GM21390 (cell line): ENCODE results near the gene HHIPL2.

Experiments
- ATAC-seq: cut with Tn5 transposase; IDR thresholded peaks from one replicate; pipeline ENCODE4 v1.9.1; 2021; ENCODE audit not compliant: unreplicated experiment

The HHIPL2 gene

DNA sequence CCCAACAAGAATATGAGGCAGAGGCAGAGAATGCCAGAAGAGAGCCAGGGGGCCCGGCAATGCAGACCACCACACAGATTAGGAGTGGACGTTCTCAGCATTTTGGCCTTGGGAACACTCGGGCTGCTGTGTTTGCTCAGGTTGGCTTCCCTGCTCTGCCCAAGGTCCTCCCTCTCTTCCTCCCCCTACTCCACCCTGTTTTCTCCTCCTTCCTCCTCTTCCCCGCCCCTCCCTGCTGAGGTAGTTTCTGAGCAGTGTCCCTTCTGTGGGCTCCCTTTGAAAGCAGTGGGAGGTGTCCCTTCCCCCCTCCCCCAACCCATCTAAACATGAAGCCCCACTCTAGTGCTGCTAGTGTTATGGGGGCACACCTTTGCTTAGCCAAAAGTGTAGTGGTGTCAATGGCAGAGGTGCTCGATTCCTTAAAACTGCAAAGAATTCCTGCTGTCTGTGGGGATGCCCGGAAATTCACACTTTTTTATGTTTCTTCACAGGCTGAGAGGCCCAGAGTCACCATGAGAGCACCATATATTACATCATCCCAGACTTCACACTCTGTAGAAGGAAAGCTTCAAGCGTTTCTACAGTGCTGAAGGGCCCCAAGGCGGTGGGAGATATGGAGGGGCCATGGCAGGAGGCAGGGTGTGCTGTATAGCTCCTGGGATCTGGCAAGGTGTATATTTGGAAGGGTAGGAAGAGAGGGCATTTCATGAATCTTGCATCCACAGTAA, at the start of gene HHIPL2:
HHIPL2 (minus strand) TSS at position 161 of the 728 bp plus-strand sequence; CDS start at position 101, 60 bp downstream.
- no peak for ATAC-seq

DNA sequence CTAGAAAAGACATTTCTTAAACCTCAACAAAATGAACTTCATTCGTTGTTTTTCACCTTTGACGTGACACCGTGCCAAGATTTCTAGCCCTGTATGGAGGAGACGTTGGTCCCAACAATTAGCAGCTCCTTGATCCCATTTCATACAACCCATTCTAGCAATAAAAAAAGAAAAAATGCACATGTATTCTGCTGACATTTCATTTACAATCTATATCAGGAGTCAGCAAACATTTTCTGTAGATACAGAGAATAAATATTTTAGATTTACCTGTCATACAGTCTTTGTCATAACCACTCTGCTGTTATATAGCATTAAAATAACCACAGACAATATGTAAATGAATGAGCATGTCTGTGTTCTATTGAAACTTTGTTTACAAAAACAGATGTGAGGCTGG, 48.8 kb upstream of the HHIPL2 start:
- no peak for ATAC-seq

DNA sequence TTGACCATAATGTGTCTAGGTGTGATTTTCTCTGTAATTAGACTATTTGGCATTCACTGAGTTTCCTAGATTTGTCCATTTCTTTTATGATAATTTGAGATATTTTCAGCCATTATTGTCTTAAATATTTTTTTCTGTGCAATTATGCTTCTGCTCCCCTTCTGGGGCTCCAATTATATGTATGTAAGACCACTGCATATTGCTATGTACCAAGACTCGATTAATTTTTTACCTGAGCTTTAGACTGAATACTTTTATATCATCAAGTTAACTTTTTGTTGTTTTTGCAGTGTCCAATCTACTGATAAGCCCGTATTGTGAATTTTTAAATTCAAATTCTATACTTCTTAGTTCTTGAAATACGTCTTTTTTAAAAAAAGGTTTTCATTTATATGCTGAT, 46.9 kb upstream of the HHIPL2 start:
- no peak for ATAC-seq

DNA sequence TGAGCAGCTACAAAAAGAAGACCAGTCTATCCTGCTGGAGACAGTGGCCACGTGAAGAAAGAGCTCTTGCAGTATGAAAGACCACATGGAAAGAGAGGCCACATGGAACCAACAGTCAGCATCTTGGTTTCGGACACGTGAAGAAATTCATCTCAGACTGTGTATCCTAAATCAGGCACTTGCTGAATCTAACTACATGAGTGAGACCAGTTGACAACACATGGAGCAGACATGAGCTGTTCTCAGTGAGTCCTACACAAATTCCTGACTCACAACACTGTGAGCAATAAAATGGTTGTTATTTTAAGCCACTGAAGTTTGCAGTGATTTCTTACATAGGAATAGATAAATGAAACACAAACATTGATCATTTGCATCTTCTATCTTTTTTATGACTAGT, 44.3 kb upstream of the HHIPL2 start:
- no peak for ATAC-seq

DNA sequence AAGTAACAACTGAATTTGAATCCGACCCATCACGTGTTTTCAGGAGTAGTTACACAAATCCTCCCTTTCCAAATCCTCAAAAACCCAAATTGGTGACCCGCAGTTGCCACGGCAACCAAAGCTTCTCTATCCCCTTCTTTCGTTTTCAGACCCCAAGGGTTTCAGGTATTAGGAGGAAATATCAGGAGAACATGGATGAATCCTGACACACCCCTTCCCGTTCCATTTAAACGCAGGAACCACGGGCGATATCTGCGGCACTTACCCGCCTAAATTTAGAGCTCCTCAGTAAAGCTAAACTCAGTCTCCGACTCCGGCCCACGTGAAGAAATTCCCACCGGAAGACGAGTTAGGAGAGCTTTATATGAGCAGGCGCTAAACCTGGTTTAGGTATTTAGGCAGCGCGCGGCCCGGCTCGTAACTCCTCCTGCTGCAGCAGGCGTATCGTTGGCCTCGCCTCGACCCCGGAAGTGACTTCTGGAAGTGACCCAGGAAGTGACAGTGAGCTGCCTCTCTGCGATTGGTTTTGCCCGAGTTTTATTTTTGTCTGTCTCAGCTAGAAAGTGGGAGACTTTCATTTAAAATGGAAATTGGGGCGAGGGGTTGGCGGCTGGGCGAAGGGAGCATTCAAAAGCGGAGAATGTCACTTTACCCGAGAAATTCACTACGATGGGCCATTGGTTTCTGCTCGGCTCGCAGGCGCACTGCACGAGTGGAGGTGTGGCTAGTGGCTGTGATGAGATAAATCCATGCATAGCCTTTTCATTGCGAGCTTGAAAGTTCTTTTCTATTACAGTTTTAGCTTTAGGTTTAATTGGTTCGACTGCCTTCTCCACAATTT, 41.8 kb upstream of the HHIPL2 start, which contains the start of gene TAF1A:
TAF1A (minus strand) TSS at position 472 of the 841 bp plus-strand sequence.
- ATAC-seq = peak; percentile 99

DNA sequence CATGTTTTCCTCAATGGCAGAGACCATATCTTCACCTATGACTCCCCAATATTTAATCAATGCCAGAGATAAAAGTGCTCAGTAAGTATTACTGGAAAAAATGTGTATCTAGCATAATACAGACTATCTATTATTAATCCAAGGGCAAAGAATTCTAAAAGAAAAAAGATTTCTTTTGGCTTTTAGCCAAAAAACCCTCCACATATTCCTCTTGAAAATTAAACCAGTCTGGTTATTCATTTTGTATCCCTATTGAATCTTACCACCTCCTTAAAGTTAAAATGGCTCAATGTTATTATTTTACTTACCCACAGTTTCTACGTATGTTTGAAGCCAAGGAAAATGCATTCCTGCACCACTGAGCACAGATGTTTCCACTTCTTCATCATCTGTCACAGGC, 40.2 kb upstream of the HHIPL2 start:
- no peak for ATAC-seq

DNA sequence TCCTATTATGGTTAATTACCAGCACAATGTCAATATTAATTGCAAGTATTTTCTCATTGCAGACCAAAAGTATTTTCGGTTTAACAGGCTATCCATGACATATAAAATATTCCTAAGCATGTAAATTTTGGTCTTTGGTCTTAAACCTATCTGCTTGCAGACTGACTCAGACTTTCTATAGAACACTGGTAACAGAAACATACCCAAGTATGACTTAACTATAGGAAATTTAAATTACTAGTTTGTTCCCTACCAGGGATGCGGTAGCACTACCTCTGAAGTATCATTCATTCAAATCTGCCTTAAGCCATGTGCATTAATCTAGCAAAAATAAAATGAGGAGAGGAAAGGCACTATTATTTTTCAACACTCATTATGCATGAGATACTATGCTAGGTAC, 38.9 kb upstream of the HHIPL2 start:
- no peak for ATAC-seq

DNA sequence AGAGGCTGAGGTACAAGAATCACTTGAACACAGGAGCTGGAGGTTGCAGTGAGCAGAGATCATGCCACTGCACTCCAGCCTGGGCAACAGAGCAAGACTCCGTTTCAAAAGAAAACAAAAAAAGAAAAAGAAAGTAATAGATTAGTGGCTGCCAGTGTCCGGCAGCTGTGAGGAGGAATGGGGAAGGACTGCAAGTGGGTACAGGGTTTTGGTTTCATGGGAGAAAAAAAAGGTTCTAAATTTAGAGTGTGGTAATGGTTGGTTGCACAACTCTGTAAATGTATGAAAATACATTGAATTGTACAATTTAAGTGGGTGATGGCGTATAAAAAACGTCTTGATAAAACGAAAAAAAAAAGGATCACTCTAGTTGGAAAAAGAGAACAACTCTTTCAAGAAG, 35.2 kb upstream of the HHIPL2 start:
- ATAC-seq = peak; percentile 82

DNA sequence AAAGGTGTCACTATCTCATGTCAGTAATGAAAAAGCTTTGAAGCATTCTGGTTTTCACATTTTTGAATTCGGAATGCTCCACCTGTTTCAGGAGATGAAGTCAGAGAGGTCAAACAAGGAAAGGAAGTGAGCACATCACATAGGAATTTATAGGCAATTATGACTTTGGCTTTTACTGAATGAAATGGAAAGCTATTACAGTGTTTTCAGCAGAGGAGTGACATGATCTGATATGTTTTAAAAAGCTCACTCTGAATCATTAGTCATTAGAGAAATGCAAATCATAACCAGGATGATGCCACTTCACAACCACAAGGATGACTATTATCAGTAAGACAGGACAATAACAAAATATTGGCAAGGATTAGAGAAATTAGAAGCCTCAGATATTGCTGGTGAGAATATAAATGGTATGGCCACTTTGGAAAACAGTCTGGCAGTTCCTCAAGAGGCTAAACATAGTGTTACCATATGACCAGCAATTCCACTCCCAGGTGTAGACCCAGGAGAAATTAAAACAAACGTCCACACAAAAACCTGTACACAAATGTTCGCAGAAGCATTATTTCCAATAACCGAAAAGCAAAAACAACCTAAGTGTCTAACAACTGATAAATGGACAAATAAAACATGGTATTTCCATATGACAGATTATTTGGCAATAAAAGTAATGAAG, 34.3 kb upstream of the HHIPL2 start:
- ATAC-seq = peak; percentile 53

DNA sequence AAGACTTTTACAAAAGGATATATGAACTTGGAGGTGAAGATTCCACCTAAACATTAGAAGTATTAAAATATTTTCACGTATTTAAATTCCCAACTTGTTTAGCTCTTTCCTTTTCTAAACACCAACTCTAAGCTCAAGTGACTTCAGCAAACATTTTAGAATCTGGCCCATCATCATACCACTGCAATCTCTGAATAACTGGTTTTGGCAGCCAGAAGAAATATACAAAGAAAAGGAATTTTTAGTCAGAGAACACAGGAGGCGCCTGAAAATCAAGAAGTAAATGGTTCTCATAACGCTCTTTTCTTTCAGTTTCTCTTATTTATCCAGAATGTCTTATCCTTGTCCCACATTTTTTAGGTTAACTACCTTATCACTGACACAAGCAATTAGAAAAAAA, 31.4 kb upstream of the HHIPL2 start:
- ATAC-seq = no peak

DNA sequence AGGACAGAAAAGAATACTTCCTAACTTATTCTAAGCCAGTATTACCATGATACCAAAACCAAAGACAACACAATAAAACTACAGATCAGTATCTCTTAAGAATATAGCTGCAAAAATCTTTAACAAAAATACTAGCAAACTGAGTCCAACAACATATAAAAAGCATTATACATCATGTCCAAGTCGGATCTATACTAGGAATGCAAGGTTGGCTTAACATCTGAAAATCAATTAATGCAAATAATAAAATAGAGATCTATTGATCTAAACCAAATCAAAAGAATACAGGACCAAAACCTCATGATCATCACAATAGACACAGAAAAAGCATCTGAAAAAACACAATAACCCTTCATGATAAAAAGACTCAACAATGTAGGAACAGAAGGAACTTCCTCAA, 22.9 kb upstream of the HHIPL2 start:
- ATAC-seq = no peak

DNA sequence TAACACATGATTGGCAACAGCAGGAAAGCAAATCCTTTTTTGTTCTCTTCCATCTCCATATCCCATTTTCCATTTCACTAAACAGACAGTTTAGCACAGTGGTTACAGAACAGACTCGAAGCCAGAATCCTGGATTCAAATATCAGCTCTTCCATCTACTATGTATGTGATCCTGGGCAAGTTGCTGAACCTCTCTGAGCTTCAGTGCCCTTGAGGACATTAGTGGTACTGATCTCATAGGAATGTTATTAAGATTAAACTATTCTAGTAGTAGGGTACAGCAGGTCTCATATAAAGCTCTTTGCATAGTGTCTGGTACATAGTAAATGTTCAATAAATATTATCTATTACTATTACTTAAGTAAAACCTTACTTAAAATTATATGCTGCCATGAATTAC, 13.8 kb upstream of the HHIPL2 start:
- ATAC-seq = no peak

DNA sequence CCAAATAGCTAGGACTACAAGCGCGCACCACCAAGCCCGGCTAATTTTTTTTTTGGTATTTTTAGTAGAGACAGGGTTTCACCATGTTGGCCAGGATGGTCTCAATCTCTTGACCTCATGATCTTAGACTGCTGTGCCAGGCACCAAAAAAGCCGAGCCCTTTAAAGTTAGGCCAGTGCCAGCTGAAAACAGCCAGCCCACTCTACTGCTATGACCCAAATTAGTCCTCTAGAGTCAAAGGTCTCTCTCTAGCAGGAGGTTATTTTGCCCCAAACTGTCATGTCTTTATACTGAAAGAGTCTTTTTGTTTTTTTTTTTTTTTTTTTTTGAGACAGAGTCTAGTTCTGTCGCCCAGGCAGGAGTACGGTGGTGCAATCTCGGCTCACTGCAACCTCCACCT, 9.7 kb upstream of the HHIPL2 start:
- no peak for ATAC-seq

DNA sequence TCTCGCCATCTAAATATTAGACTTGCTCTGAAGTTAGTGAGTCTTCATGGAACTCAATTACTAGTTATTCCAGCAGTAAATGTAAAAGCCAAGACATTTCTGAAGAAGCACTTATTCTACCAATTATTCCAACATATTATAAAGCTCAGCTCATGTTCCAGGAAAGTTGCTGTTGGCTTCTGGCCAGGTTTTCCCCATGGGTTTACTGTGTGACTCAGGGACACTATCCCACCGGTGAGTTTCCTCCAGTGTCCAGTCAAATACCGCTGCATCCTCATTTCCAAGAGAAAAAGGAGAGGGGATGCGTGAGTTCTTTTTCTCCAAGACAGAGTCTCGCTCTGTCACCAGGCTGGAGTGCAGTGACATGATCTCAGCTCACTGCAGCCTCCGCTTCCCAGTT, 9.2 kb upstream of the HHIPL2 start:
- ATAC-seq = no peak

DNA sequence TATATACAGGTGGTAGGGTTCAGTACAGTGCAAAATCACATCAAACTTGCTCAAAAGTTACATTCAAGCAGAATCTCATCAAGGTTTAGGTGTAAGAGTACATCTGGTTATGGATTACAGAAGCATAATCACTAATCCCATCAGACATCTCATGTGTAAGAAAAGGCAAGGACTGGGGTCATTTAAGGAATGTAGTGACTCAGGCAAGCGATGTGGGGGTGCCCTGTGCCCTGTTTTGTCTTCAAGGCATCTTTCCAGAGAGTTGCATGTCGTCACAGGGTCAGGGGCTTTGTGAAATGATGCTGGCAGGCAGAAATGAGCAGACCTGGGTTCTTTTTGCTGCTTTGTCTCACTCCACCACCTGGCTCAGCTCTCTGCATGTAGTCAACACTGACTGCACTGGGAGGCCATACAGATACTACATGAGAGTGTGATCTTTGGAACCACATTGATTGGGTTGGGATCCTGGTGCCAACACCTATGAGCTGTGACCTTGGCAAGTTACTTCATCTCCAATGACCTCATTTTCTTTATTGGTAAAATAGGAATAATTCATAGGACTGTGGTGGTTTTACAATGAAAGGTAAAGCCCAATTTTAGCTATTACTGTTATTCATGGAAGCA, 8.2 kb upstream of the HHIPL2 start:
- ATAC-seq = no peak

DNA sequence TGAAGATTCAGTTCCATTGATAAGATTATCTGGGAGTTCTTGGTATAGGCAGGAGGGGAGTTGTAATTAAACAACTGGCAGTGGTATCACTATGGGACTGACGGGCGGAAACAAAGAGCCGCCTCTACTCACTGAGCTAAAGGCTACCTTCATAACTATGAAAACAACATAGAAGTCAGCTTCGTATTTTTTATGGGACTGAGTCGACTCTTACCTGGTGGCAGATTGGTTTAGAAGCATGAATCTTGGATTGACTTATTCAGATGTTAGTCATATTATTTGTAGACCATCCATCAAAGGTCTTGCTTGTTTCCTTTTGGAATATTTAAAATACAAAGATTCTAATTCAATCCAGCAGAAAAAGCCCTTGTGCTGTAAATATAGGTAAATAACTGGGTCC, 6.3 kb upstream of the HHIPL2 start:
- no peak for ATAC-seq

DNA sequence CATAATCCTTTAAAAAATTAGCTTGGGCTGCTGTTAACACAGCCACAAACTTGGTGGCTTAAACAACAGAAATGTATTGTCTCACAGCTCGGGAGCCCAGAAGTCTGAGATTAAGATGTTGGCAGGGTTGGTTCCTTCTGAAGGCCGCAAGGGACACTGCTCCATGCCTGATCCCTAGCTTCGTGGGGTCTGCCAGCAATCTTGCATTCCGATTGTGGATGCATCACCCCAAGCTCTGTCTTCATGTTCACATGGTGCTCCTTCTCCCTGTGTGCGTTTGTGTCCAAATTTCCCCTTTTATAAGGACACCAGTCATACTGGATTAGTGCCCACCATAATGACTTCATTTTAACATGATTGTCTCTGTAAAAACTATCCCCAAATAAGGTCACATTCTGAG, 5.0 kb upstream of the HHIPL2 start:
- no peak for ATAC-seq

DNA sequence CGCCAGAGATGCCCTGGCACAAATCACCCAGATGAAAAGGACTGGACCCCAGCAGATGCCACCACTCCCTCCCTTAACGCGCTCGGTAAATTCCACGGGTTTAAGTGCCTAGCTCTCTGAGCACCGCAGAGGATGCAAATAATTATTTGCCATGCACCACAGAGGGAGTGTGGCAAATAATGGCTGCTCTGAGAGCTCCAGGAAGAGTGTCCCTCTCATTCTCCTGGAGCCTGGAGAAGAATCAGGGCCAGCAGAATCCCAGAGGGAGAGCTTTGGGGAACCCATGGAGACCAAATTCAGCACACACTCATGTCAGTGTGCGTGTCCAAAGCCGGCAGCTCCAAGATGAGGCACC, 667 bp downstream of the HHIPL2 start:
- no peak for ATAC-seq

DNA sequence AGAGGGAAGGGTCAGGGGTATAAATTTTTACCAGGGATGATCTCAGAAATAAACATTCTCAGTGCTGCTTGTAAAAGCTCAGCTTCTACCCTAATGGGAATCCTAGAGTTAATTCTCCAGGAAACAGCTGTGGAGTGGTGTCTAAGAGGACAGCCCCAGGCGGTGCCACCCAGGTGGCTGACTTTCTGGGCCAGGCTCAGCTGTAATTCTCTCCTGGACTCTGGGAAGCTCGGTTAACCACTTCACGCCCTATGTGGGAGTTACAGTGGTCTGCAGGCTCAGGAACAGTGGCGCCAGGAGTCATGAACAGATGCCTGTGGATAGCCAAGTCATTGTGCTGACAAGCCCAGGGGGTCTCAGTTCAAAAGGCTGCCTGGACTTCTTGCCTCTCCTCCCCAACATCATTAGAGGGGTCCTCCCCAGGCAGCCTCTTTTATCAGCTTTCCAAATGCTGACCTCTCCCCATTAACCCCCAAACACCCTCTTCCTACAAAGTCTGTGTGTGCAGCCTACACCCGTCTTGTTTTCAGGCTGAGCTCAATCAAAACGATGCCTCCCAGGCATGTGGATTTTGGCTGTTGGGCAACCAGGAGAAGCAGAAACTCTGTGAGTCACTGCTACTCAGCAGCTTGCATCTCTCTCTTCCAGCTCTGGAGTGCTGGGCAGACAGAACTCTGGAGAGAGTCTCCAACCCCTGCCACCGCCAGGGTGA, 1.2 kb downstream of the HHIPL2 start:
- ATAC-seq = no peak

DNA sequence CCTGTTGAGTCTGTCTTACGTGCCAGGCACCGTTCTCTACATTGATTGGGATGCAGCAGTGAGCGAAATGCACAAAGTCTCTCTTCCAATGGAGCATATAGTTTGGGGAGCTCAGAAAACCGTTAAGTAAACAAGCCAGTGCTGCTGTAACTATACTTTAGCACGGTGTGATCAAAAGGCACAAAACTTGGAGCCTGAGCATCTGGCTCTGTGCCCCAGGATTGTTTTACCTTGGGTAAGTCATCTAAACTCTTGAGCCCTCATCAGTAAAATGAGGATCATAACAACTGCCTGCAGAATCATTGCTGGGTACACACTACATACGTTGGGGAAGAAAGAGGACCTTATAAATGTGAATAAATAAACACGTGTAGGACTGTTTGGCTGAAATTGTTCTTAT, 1.8 kb downstream of the HHIPL2 start:
- ATAC-seq = no peak

DNA sequence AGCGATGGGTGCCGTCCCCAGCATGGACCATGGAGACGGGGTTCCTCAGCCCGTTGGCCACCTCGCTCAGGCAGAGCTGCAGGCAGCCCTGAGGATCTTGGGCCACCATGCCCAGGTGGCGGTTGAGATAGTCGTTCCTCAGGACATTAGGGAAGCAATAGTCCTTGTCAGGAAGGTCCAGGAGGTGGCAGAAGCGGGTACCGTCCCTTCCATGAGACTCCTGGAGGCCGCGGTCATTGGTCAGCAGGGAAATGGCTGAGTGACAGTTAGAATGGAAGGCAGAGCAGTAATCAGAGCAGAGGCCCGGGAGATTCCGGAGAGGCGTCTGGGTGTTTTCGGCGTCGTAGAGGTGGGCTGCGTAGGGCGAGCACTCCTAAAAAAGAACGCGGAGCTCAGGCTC, 4.1 kb downstream of the HHIPL2 start:
- ATAC-seq = no peak
